PC-3 (cell line): ENCODE results near the gene ROGDI. TPM values are rescaled to one million over a fixed set of nuclear protein-coding genes. Genes with fewer than 3 reads are reported as not detected.
"Not testable (repeated sequence)": the region's sequence is repeated elsewhere in the genome, so short reads cannot be mapped to it uniquely, and the experiment has no call there.

Source experiments
- ATAC-seq: fragments of 200-7000 bp; cut with Tn5 transposase; 2 replicates; pipeline ENCODE4 v1.9.1; 2020; ENCODE audit warnings: mild to moderate bottlenecking, moderate library complexity
- BruUV-seq: library from RNA; stranded (reverse); fragments of 400-500 nt; replicated peaks from 2 replicates; lab custom pipeline; 2021; lab: Mats Ljungman, UMichigan
- CTCF ChIA-PET: fragments of 300-600 bp; sonication (Branson Sonifier 250); formaldehyde crosslinking; loops from one replicate; lab custom pipeline; 2022; ENCODE audit warnings: antibody characterized with exemption; lab: Charles Lee
- POLR2A ChIA-PET: fragments of 300-600 bp; sonication (Branson Sonifier 250); formaldehyde crosslinking; loops from one replicate; lab custom pipeline; 2022; ENCODE audit warnings: antibody characterized with exemption; ENCODE audit not compliant: unreplicated experiment; lab: Charles Lee
- DNase-seq: peaks from one replicate; pipeline ENCODE4 v3.0.0-alpha.2; 2015
- H2AFZ ChIP-seq: fragments of 300-600 bp; sonication (generic); 2 replicates; pipeline ENCODE4 v1.6.0; 2016; ENCODE audit warnings: antibody characterized with exemption, low read length
- H3F3A ChIP-seq: fragments of 300-600 bp; sonication (generic); one replicate; pipeline ENCODE4 v1.6.0; 2017; ENCODE audit warnings: antibody characterized with exemption, low read length, control low read depth, mild to moderate bottlenecking; ENCODE audit not compliant: unreplicated experiment
- H3K27ac ChIP-seq: fragments of 300-600 bp; sonication (generic); 2 replicates; pipeline ENCODE4 v1.5.1; 2016; ENCODE audit warnings: mild to moderate bottlenecking, low read length
- H3K27me3 ChIP-seq: fragments of 300-600 bp; sonication (generic); 2 replicates; pipeline ENCODE4 v1.6.1; 2016; ENCODE audit warnings: low read length, mixed read lengths
- H3K36me3 ChIP-seq: fragments of 300-600 bp; sonication (generic); 2 replicates; pipeline ENCODE4 v1.6.1; 2016; ENCODE audit warnings: low read depth, mixed run types, low read length, mixed read lengths
- H3K4me1 ChIP-seq: fragments of 300-600 bp; sonication (generic); 2 replicates; pipeline ENCODE4 v1.5.1; 2016; ENCODE audit warnings: low read length; ENCODE audit not compliant: insufficient read depth
- H3K4me2 ChIP-seq: fragments of 300-600 bp; sonication (generic); 2 replicates; pipeline ENCODE4 v1.6.0; 2016; ENCODE audit warnings: low read length
- H3K4me3 ChIP-seq: fragments of 300-600 bp; sonication (generic); 2 replicates; pipeline ENCODE4 v1.5.1; 2016; ENCODE audit warnings: mild to moderate bottlenecking, low read length, mixed read lengths
- H3K79me2 ChIP-seq: fragments of 300-600 bp; sonication (generic); 2 replicates; pipeline ENCODE4 v1.6.1; 2017; ENCODE audit warnings: low read length, mixed read lengths
- H3K9ac ChIP-seq: fragments of 300-600 bp; sonication (generic); 2 replicates; pipeline ENCODE4 v1.6.0; 2016; ENCODE audit warnings: mild to moderate bottlenecking, low read length
- H3K9me2 ChIP-seq: fragments of 300-600 bp; sonication (generic); replicated peaks from 2 replicates; pipeline ENCODE4 v1.6.1; 2016; ENCODE audit warnings: mixed run types, low read length, mixed read lengths
- H3K9me3 ChIP-seq: fragments of 300-600 bp; sonication (generic); 2 replicates; pipeline ENCODE4 v1.6.1; 2016; ENCODE audit warnings: low read length, mixed read lengths
- H4K20me1 ChIP-seq: fragments of 300-600 bp; sonication (generic); 2 replicates; pipeline ENCODE4 v1.6.1; 2016; ENCODE audit warnings: low read length, mixed read lengths
- EZH2 ChIP-seq: fragments of 300-600 bp; sonication (generic); IDR thresholded peaks from one replicate; pipeline ENCODE4 v1.6.1; 2017; ENCODE audit warnings: antibody characterized with exemption, mild to moderate bottlenecking, low read length; ENCODE audit not compliant: unreplicated experiment
- EZH2phosphoT487 ChIP-seq: fragments of 300-600 bp; sonication (generic); IDR thresholded peaks from 2 replicates; pipeline ENCODE4 v1.6.1; 2018; ENCODE audit warnings: mild to moderate bottlenecking, antibody characterized with exemption, low read length, borderline replicate concordance
- intact Hi-C: fragments of 100-400 bp; cut with micrococcal nuclease; formaldehyde crosslinking; loops from 2 replicates; pipeline ENCODE4 v1.9.0; 2023
- total RNA-seq: library from RNA; depleted of rRNA; stranded (reverse); fragments of >200 nt; gene quantifications from 2 replicates; pipeline ENCODE4 v1.2.3, GENCODE V29; 2014
- TF ChIP-seq, protein P1 (sequence below): fragments of 300-600 bp; sonication (generic); conservative IDR thresholded peaks from 2 replicates; pipeline ENCODE4 v1.5.1; 2017; ENCODE audit warnings: antibody characterized with exemption, low read depth, mild to moderate bottlenecking, low read length

The ROGDI gene
- total RNA-seq, 1 experiment from 2014 or later = 23.3 TPM

DNA sequence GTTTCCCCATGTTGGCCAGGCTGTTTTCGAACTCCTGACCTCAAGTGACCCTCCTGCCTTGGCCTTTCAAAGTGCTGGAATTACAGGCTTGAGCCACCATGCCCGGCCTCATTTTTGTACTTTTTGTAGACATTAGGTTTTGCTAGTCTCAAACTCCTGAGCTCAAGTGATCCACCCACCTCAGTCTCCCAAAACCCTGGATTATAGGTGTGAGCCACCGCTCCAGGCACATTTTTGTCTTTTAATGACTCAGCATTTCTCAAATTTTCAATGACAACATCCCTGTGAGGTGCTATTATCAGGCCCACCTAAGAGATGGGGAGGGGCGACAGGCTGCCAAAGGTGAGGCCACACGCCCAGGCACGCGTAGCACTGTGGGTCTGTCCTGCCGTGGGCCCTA is 15.4 kb downstream of the ROGDI start:
- TF ChIP-seq, protein P1, sequence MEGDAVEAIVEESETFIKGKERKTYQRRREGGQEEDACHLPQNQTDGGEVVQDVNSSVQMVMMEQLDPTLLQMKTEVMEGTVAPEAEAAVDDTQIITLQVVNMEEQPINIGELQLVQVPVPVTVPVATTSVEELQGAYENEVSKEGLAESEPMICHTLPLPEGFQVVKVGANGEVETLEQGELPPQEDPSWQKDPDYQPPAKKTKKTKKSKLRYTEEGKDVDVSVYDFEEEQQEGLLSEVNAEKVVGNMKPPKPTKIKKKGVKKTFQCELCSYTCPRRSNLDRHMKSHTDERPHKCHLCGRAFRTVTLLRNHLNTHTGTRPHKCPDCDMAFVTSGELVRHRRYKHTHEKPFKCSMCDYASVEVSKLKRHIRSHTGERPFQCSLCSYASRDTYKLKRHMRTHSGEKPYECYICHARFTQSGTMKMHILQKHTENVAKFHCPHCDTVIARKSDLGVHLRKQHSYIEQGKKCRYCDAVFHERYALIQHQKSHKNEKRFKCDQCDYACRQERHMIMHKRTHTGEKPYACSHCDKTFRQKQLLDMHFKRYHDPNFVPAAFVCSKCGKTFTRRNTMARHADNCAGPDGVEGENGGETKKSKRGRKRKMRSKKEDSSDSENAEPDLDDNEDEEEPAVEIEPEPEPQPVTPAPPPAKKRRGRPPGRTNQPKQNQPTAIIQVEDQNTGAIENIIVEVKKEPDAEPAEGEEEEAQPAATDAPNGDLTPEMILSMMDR = no peak
- no peak for TF ChIP-seq EZH2phosphoT487
- TF ChIP-seq EZH2 = no peak
- H3K79me2 ChIP-seq = no peaks in the 10 kb centered on the region
- DNase-seq = no peak
- no peak overlapping the region for H3K4me3 ChIP-seq
- H3K4me2 ChIP-seq = no peak overlapping the region
- ChIA-PET CTCF (no interaction called here), POLR2A (no interaction called here)
- no peaks in the 10 kb centered on the region for H3K9me3 ChIP-seq
- no peaks in the 10 kb centered on the region for H3K36me3 ChIP-seq
- no peaks in the 10 kb centered on the region for H3K4me1 ChIP-seq
- H2AFZ ChIP-seq = no peak overlapping the region
- intact Hi-C loops = no loop called here
- no peak overlapping the region for H3K9ac ChIP-seq
- no peak overlapping the region for H3K27ac ChIP-seq
- H3K9me2 ChIP-seq = no peaks in the 10 kb centered on the region
- H3K27me3 ChIP-seq = no peaks in the 10 kb centered on the region
- BruUV-seq = no TSS peak
- ATAC-seq = no peak
- no peaks in the 10 kb centered on the region for H3F3A ChIP-seq
- H4K20me1 ChIP-seq = no peaks in the 10 kb centered on the region

DNA sequence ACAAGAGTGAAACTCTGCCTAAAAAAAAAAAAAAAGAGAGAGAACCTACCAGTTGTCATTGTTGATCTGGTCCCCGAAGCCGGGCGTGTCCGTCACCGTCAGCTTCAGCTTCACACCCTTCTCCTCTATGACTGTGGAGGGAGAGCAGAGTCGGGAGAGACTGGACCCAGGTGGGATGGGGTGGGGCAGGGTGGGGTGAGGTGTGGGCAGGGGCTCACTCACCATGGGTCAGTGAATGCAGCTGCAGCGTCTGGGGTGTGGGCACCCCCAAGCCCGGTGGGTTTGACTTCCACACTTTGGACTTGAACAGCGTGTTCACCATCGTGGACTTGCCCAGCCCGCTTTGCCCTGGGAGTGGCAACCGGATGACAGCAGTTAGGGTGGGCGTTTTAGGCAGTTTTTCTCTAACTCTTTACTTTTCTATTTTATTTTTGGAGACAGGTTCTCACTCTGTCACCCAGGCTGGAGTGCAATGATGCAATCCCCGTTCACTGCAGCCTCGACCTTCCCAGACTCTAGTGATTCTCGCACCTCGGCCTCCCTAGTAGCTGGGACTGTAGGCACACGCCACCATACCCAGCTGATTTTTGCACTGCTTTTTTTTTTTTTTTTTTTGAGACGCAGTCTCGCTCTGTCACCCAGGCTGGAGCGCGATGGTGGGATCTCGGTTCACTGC is 16.5 kb downstream of the ROGDI start:
- Histone ChIP-seq H3K27me3 (no peaks in the 10 kb centered on the region), H3K36me3 (no peaks in the 10 kb centered on the region), H3K79me2 (no peaks in the 10 kb centered on the region), H3K27ac (no peak overlapping the region), H3F3A (no peaks in the 10 kb centered on the region), H3K4me3 (no peak overlapping the region), H3K9me2 (no peaks in the 10 kb centered on the region), H3K4me1 (no peaks in the 10 kb centered on the region), H3K9ac (no peak overlapping the region), H3K4me2 (no peak overlapping the region), H2AFZ (no peak overlapping the region), H4K20me1 (no peaks in the 10 kb centered on the region), H3K9me3 (no peaks in the 10 kb centered on the region)
- DNase-seq = no peak
- POLR2A ChIA-PET = no interaction called here
- CTCF ChIA-PET = no interaction called here
- intact Hi-C loops = no loop called here
- no peak for ATAC-seq
- TF ChIP-seq, protein P1 = no peak
- TF ChIP-seq EZH2phosphoT487 (no peak), EZH2 (no peak)
- BruUV-seq = no TSS peak

DNA sequence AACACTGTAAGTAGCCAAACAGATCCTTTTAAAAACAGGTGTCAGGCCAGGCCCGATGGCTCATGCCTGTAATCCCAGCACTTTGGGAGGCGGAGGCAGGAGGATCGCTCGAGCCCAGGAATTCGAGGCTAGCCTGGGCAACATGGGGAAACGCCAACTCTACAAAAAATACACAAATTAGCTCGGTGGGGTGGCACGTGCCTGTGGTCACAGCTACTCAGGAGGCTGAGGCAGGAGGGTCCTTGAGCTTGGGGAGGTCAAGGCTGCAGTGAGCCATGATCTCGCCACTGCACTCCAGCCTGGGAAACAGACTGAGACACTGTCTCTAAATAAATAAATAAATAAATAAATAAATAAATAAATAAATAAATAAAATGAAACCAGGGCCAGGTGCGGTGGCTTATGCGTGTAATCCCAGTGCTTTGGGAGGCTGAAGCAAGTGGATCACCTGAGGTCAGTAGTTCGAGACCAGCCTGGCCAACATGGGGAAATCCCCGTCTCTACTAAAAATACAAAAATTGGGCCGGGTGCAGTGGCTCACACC is 17.9 kb downstream of the ROGDI start:
- H3K9ac ChIP-seq, H3K27me3 ChIP-seq, ATAC-seq, POLR2A ChIA-PET, H3K9me2 ChIP-seq, H3K4me2 ChIP-seq, H3K79me2 ChIP-seq, H3K4me1 ChIP-seq, BruUV-seq, DNase-seq, H2AFZ ChIP-seq, H3K27ac ChIP-seq, H3F3A ChIP-seq, H4K20me1 ChIP-seq, H3K36me3 ChIP-seq, H3K4me3 ChIP-seq, intact Hi-C loops, H3K9me3 ChIP-seq: not testable (repeated sequence)
- CTCF ChIA-PET = interaction anchor here (0.6 kb wide), 1 partner anchor 61 kb away, joined by 3 read pairs; no protein-coding TSS in a partner anchor
